Measurements from ENCODE around the gene KDM4B.
"Not testable (repeated sequence)": the region's sequence is repeated elsewhere in the genome, so short reads cannot be mapped to it uniquely, and the experiment has no call there.

Gene KDM4B

DNA sequence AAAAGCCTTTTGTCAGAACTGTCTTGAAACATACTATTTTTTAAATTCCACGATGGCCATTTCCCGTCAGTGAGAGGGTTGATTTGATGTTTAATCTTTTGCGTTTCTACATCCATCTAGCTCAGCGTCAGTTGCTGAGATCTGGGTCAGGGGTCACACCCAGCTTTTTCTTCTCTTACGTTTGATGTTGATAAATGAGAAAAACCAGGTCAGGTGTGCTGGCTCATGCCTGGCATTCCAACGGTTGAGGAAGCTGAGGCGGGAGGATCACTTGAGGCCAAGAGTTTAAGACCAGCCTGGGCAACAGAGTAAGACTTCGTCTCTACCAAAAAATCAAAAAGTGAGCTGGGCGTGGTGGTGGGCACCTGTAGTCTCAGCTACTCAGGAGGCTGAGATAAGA is 202.8 kb downstream of the KDM4B start:
- DNase-seq (ENCODE audit: low read depth, low spot score): no peak

DNA sequence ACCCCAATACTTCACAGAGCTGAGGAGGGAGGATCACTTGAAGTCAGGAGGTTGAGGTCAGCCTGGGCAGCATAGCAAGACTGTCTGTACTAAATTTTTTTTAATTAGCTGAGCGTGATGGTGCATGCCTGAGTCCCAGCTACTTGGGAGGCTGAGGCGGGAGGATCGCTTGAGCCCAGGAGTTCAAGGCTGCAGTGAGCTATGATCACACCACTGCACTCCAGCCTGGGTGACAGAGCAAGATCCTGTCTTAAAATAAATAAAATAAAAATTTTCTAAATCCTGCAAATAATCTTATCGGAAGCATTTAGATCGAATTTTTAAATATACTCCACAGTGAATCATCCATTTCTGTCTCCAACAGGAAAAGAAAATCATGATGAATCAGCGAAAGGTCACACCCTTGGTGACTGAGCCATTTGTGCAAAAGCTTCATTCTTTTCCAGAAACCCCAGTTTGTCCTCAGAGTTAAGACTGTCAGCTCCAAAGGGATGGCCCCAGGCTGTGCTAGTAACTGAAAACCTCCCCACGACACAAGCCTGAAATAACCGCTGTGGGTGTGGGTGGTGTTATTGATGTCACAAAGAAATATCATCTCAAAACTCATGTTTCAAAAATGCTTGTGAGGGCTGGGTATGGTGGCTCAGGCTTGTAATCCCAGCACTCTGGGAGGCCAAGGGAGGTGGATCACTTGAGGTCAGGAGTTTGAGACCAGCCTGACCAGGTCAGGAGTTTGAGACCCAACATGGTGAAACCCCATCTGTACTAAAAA is 204.1 kb downstream of the KDM4B start:
- DNase-seq (ENCODE audit: low read depth, low spot score): no peak

DNA sequence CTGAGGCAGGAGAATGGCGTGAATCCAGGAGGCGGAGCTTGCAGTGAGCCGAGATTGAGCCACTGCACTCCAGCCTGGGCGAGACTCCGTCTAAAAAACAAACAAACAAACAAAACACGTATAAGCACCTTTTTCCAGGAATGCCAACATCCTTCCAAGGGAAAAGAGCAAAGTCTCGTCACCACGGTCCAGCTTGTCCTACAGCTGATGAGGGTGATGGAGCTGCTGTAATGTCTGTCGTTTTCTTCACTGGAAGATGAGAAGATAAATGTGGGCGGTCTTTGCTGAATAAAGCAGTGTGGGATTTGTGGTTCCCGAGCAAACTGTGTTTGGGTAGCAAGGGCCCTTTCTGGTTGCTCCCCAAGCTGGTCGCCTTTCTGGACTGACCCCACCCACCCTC is 205.1 kb downstream of the KDM4B start:
- no peak for DNase-seq (ENCODE audit: low read depth, low spot score)

DNA sequence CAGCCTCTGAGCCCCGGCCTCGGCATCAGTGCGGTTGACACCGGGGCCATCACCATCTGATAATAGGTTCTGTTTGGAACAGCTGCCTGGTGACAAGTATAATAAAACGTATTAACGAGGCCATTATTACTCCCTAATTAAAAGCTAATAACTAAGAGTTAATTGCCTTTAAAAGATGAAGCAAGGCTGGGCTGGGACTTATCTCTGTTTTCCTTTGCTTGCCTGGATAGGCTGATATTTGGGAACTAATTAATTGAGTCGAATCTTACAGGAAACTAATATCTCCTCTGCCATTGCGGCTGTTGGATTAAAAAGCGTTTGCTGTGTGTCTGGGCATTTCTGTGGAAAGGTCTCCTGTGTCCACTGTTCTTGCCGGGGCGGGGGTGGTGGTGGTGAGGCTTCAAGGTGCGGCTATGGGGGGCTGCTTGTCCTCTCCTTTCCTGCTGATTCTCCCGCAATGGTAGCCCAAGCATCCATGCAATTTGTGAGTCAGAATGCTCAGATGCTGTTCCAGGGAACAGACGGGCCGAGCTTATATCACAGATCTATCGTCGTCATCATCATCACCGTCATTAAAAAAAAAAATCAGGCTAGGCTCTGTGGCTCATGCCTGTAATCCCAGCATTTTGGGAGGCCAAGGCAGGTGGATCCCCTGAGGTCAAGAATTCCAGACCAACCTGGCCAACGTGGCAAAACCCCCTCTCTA is 209.0 kb downstream of the KDM4B start:
- no peak for DNase-seq (ENCODE audit: low read depth, low spot score)

DNA sequence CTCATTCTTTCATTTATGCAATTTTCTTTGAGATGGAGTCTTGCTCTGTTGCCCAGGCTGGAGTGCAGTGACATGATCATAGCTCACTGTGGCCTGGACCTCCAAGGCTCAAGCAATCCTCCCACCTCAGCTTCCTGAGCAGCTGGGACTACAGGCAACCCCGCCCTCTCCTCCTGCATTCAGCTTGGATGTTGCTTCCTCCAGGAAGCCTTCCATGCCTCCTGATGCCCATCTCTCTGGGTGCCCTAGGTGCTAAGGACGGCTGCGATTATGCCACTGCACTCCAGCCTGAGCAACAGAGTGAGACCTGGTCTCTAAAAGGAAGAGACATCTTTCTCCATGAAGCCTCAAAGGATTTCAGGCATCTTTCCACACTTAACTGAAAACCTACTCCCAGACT is 209.9 kb downstream of the KDM4B start:
- no peak for DNase-seq (ENCODE audit: low read depth, low spot score)

DNA sequence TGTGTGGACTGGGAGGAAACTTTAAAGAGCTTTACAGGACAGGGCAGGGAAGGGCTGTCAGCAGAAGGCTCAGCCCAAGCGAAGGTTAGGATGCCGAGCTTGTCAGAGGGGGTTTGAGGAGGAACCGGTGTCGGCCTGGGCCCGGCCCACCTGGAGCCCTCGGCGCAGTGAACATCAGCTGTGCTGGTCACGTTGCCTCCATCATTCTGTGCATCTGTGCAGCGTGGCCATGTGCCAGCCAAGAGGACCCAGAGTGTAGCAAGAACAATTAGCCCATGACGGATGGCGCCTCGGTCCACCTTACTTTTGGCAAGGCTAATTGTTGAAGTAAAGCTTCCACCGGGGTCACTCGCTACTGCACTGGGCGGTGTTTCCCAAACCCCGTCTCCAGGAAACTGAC is 210.3 kb downstream of the KDM4B start:
- DNase-seq (ENCODE audit: low read depth, low spot score): no peak

DNA sequence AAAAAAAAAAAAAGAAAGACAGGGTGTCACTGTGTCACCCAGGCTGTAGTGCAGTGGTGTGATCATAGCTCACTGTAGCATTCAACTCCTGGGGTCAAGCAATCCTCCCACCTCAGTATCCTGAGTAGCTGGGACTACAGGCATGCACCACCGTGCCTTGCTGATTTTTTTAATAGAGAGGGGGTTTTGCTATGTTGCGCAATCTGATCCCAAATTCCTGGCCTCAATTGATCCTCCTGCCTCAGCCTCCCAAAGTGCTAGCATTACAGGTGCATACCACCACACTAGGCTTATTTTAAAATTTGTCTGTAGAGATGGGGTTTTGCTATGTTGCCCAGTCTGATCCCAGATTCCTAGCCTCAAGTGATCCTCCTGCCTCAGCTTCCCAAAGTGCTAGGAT is 212.4 kb downstream of the KDM4B start:
- no peak for DNase-seq (ENCODE audit: low read depth, low spot score)

DNA sequence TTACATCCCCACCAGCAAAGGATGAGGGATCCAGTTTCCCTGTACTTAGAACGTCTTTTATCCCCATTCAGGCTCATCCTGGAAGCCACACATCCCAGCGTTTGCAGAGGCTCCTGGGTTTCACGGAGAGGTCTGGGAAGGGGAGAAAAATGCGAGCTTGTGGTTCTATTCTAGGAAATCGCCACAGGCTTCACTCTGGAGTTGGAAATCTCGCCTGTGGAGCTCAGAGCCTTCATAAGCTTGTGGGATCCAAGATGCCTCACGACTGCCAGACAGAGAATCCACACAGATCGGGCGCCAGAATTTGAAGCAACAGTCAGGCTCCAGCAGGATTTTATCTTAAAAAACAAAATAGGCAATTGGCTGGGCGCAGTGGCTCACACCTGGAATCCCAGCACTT is 213.8 kb downstream of the KDM4B start:
- DNase-seq (ENCODE audit: low read depth, low spot score): no peak

DNA sequence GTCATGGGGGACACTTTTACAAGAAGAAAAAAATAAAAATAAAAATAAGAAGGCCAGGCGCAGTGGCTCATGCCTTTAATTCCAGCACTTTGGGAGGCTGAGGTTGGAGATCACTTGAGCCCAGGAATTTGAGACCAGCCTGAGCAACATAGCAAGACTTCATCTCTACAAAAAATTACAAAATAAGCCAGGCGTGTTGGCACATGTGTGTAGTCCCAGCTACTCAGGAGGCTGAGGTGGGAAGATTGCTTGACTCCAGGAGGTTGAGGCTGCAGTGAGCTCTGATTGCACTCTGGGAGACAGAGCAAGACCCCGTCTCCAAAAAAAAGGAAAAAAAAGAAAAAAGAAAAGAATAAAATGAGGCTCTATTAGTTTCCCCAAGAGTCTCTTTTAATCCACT is 214.7 kb downstream of the KDM4B start:
- DNase-seq (ENCODE audit: low read depth, low spot score): no peak

DNA sequence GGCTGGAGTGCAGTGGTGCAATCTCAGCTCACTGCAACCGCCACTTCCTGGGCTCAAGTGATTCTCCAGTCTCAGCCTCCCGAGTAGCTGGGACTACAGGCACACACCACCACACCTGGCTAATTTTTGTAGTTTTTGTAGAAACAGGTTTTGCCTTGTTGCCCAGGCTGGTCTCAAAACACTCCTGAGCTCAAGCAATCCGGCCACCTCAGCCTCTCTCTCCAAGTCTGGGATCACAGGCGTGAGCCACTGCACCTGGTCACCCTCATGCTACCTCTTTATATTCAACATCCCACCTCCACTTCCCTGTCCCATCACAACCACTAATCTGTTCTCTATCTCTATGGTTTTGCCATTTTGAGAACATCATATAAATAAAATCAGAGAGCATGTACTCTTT is 216.0 kb downstream of the KDM4B start:
- no peak for DNase-seq (ENCODE audit: low read depth, low spot score)

DNA sequence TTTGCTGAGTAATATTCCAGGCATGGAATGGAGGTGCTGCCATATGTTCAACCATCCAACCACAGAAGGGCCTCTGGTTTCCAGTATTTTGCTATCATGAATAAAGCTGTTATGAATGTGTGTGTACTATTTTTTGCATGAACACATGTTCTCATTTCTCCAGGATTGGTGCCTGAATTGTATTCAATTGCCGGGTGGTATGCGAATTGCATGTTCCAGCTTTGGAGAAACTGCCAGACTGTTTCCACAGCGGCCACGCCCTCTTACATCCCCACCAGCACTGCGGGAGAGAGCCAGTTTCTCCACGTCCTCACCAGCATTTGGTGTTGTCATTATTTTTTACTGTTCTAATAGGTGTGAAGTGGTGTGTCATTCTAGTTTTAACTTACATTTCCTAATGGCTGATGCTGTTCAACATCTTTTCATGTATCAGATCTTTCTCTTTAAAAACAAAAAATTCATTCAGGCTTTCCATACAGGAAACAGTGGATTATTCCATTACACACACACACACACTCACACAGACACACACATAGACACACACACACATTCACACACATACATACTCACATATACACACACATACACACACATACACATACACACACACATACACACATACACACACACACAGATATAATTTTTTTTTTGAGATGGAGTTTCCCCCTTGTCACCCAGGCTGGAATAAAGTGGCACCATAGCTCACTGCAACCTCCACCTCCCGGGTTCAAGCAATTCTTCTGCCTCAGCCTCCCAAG is 217.6 kb downstream of the KDM4B start:
- DNase-seq (ENCODE audit: low read depth, low spot score): no peak

DNA sequence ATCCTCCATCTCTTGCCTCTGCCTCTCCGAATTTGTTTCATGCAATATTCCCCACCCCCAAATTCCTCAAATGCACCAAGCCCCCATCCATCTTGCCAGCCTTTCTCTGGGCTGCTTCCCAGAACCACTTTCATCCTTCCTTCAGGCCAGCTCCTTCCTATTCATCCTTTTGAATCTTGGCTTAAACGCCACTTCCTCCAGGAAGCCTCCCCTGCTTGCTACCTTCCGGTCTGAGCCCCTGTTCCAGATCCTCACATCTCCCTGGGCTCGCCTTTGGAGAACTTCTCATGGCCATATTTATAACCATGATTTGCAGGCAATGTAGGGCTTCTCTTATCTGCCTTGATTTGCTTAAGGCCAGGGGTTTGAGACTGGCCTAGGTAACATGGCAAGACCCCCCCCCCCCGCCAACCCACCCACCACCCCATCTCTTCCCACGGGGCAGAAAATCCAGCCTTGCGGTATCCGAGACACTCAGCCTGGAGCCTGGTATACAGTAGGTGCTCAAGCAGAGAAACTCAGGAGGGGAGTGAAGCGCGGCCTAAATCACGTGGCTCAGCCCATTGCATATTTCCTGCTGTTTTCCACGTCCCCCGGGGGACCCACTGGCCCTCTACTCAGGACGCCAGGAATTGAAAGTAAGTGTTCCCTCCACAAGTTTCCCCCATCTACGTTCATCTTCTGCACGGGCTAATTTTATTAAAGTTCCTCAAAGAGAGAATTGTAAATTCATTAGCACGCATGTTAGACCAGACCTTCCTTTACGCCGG is 219.8 kb downstream of the KDM4B start:
- no peak for DNase-seq (ENCODE audit: low read depth, low spot score)

DNA sequence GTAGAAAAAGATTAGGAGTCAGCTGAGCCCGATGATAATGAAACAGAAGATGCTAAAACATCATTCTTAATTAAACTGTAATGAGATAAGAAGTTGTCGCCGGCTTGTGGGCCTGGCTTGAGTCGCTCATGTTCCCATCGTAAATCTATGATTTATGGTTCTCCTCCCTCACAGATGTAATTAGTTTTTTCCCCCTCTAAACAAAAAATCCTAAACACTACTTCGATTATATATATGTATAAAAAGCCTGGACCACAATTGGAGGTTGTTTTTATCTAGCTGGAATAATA is 220.3 kb downstream of the KDM4B start:
- DNase-seq (ENCODE audit: low read depth, low spot score): no peak

DNA sequence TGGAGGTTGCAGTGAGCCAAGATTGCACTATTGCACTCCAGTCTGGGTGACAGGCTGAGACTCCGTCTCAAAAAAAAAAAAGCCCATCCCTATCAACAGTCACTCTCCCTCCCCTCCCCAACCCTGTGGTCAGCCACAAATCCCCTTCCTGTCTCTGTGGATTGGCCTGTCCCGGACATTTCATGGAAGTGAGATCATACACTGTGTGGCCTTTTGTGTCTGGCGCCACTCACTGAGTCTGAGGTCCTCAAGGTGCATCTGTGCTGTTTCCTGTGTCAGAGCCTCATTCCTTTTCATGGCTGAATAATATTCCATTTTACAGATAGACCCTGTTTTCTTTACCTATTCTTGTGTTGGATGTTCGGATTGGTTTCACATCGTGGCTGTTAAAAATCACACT is 222.2 kb downstream of the KDM4B start:
- no peak for DNase-seq (ENCODE audit: low read depth, low spot score)

DNA sequence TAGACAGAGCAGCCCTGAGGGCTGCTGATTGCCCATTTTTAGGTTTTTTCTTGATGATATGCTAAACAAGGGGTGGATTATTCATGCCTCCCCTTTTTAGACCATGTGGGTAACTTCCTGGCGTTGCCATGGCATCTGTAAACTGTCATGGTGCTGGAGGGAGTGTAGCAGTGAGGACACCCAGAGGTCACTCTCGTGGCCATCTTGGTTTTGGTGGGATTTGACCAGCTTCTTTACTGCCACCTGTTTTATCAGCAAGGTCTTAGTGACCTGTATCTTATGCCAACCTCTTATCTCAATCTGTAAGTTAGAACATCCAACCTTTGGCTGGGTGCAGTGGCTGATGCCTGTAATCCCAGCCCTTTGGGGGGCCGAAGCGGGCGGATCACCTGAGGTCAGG is 223.7 kb downstream of the KDM4B start:
- DNase-seq (ENCODE audit: low read depth, low spot score): no peak

DNA sequence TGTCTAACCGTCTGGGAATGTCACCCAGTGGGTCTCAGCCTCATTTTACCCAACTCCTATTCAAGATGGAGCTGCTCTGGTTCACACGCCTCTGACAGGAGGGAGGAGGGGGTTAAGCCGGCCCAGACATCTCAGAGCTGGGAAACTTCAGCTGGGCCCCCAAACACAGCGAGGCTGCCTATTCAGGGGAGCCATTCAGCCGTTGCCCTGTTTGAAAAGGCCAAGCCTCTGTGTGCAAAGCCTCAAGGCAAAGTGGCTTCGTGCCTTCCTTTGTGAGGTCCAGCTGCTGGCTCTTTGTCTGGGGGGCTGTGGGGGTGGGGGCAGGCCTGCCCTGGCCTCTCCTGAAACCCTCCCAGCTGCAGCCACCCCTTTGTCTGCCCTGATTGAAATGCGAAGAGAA is 224.3 kb downstream of the KDM4B start:
- no peak for DNase-seq (ENCODE audit: low read depth, low spot score)

DNA sequence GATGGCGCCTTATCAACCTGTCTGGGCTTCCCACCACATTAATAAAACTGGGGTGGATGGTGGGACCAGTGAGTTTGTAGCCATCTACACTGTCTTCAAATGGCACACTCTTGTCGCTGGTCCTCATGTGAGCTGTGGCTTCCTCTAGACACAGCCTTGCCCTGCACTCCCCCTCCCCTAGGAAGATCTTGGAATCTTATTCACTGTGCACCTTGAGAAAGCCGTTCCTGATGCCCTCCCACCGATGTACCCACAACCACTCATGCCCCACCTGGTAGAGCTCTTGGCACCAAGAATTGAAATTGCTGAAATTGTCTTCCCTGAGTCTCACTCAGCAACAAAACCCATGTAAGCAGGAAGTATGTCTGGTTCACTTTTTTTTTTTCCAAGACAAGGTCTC is 225.7 kb downstream of the KDM4B start:
- no peak for DNase-seq (ENCODE audit: low read depth, low spot score)

DNA sequence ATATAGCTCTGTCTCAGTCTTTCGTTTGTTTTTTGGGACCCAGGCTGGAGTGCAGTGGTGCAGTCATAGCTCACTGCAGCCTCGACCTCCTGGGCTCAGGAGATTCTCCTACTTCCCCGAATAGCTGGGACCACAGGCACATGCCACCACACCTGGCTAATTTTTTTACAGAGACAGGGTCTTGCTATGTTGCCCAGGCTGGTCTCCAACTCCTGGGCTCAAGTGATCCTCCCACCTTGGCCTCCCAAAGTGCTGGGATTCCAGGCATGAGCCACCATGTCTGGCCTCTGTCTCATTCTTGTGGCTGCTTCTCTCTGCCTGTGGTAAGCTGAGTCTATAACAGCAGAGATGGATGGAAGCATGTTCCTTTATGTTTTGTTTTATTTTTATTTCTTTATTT is 226.7 kb downstream of the KDM4B start:
- DNase-seq (ENCODE audit: low read depth, low spot score): not testable (repeated sequence)

DNA sequence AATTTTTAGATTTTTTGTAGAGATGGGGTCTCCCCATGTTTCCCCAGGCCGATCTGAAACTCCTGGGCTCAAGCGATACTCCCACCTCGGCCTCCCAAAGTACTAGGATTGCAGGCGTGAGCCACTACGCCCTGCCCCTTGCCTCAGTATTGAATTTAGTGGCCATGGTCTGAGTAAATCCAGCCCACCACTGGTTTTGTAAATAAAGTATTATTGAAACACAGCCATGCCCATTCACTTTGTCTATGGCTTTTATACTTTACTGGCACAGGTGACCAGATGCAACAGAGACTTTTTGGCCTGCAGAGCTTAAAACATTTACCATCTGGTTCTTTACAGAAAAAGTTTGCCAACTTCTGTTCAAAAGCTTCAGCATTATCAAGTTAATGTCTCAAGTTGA is 227.9 kb downstream of the KDM4B start:
- DNase-seq (ENCODE audit: low read depth, low spot score): no peak

DNA sequence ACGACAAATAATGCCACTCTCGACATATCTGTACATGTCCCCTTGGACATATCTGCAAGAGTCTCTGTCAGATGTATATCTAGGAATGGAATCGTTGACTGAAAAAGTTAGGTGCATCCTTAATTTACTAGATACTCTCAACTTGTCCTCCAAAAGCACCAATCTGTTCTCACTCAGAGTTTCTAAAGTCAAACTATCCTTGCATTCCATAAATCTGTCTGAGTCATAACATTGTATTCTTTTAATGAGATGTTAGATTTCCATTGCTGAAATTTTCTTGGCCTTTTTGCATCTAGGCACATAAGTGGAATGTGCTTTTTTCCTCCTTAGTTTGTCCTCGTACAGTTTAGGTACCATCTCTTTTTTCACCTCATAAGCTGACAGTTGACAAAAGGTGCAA is 231.9 kb downstream of the KDM4B start:
- DNase-seq (ENCODE audit: low read depth, low spot score): no peak

DNA sequence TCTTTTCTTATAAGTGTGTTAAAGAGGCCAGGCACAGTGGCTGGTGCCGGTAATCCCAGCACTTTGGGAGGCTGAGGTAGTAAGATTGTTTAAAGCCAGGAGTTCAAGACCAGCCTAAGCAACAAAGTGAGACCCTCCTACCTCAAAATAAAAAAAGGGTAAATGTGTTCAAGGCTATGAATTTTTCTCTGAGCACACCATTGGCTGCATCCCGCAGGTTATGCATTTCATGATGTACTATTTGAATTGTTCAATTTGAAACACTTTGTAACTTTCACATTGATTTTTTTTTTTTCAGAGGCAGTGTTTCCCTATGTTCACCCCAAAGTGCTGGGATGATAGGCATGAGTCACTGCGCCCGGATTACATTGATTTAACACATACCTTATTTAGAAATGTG is 233.6 kb downstream of the KDM4B start:
- no peak for DNase-seq (ENCODE audit: low read depth, low spot score)

All from activated naive CD8-positive, alpha-beta T cell treated with anti-CD3 and anti-CD28 coated beads, Interleukin-2, amount 50 U/mL, for 16 hours (primary cell).